RWPE2 (cell line): ENCODE data around the gene TECPR2.

ENCODE experiments used
- ATAC-seq: fragments of 200-7000 bp; cut with Tn5 transposase; 3 replicates; pipeline ENCODE4 v1.9.1; 2021; ENCODE audit warnings: low read depth
- DNase-seq: peaks from one replicate; pipeline ENCODE4 v3.0.0-alpha.2; 2020; ENCODE audit warnings: low spot score
- H3K27ac ChIP-seq: fragments of 450-650 bp; 2 replicates; pipeline ENCODE4 v1.5.1; 2017; ENCODE audit warnings: mild to moderate bottlenecking; ENCODE audit not compliant: poor library complexity, severe bottlenecking
- H3K27me3 ChIP-seq: fragments of 250-450 bp; sonication (Bioruptor Pico); 2 replicates; pipeline ENCODE4 v1.5.1; 2021; ENCODE audit warnings: mild to moderate bottlenecking, moderate library complexity; ENCODE audit not compliant: insufficient read depth, poor library complexity, severe bottlenecking
- H3K36me3 ChIP-seq: fragments of 250-450 bp; sonication (Bioruptor Pico); 2 replicates; pipeline ENCODE4 v1.5.1; 2020; ENCODE audit warnings: low read depth, mild to moderate bottlenecking, moderate library complexity
- H3K4me1 ChIP-seq: fragments of 250-450 bp; sonication (Bioruptor Pico); 2 replicates; pipeline ENCODE4 v1.5.1; 2021; ENCODE audit warnings: mild to moderate bottlenecking, moderate library complexity; ENCODE audit not compliant: insufficient read depth, poor library complexity, severe bottlenecking
- H3K4me3 ChIP-seq: fragments of 250-450 bp; sonication (Bioruptor Pico); 2 replicates; pipeline ENCODE4 v1.5.1; 2021; ENCODE audit warnings: mild to moderate bottlenecking, moderate library complexity; ENCODE audit not compliant: severe bottlenecking
- H3K9me3 ChIP-seq: fragments of 250-450 bp; sonication (Bioruptor Pico); 2 replicates; pipeline ENCODE4 v1.5.1; 2021; ENCODE audit warnings: mild to moderate bottlenecking, moderate library complexity; ENCODE audit not compliant: severe bottlenecking
- CTCF ChIP-seq: fragments of 450-650 bp; IDR thresholded peaks from one replicate; pipeline ENCODE4 v1.5.1; 2017; ENCODE audit warnings: mild to moderate bottlenecking, moderate library complexity; ENCODE audit not compliant: poor library complexity, severe bottlenecking

The TECPR2 gene

DNA sequence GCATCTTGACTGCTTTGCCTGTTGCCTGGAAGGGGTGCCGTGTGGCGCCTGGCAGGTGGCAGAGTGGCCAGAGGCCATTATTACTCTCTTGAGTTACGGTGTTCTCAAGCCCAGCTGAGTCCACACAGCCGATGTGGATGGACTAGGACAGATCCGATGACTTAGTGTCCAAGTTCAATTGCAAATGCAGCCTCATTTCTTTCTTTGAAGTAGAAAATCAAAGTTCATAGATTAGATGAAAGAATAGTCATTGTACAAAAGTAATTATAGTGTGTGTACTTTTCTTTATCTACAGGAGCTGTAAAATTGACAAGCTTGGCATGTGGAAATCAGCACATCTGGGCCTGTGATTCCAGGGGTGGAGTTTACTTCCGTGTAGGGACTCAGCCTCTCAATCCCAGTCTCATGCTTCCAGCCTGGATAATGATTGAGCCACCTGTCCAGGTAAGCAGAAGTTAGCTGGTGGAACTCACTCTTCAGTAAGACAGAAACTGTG, 102.2 kb downstream of the TECPR2 start:
- Histone ChIP-seq H3K9me3 (no peaks in the 10 kb centered on the region), H3K27ac (no peak overlapping the region), H3K4me1 (peaks cover 11% of the 10 kb centered on the region), H3K27me3 (no peaks in the 10 kb centered on the region), H3K36me3 (peaks cover 18% of the 10 kb centered on the region), H3K4me3 (no peak overlapping the region)
- DNase-seq (no peak), ATAC-seq (no peak)
- no peak for TF ChIP-seq CTCF

- Histone ChIP-seq H3K9me3 (no peaks in the 10 kb centered on the region), H3K4me1 (peaks cover 11% of the 10 kb centered on the region), H3K36me3 (peaks cover 21% of the 10 kb centered on the region), H3K27ac (no peak overlapping the region), H3K4me3 (no peak overlapping the region), H3K27me3 (no peaks in the 10 kb centered on the region)
- TF ChIP-seq CTCF: no peak
- ATAC-seq (no peak), DNase-seq (no peak)
Observed at GRCh38 chr14:102469261-102469660, 106.5 kb downstream of the TECPR2 start.

DNA sequence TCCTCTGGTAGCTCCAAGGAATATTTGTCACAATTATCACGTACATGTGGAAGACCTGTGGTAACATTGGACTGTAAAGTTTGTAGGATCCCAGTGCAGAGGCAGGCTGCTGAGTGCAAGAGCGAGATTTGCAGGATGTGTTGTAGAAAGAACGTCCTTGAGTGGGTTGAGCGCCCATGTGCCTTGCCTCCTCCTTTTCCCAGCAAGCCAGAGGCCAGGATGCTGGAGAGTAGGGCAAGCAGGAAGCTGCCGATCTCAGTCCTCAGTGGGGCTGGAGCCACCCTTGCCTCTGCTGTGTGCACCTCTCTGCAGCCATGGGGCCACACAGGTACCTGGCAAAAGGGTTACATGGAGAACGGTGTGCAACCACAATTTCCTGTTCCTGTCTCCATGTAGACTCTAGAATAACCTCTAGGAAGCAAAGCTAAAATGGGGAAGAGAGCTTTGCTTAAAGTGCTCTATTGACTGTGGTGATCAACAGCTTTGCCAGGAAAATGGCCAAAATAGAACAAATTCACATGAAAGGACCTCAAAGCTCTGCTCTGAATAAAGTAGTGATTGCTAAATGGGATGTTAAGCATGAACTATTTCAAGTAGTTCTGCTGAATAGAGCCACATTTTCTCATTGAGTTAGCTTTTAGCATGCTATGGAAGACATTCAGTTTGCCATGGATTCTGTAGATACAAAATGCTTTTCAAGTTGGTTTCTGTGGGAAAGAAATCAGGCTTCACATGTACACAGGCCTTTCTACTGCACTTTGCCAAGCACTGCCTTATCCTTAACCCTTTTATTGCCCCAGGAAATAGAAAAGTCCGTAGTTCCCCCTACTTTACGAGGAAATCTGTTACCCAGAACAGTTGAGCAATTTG, 109.4 kb downstream of the TECPR2 start:
- no peak for ATAC-seq
- DNase-seq: no peak
- H3K36me3 ChIP-seq: peaks cover 14% of the 10 kb centered on the region; the same call in 1 of the 2 replicates
- TF ChIP-seq CTCF: no peak
- no peak overlapping the region for H3K4me3 ChIP-seq
- peaks cover 11% of the 10 kb centered on the region for H3K4me1 ChIP-seq
- no peaks in the 10 kb centered on the region for H3K9me3 ChIP-seq
- H3K27ac ChIP-seq: no peak overlapping the region
- H3K27me3 ChIP-seq: no peaks in the 10 kb centered on the region

- peaks cover 11% of the 10 kb centered on the region for H3K4me1 ChIP-seq
- H3K4me3 ChIP-seq: no peak overlapping the region
- no peak for ATAC-seq
- no peak overlapping the region for H3K27ac ChIP-seq
- H3K9me3 ChIP-seq: no peaks in the 10 kb centered on the region
- peaks cover 14% of the 10 kb centered on the region; the same call in 1 of the 2 replicates for H3K36me3 ChIP-seq
- no peaks in the 10 kb centered on the region for H3K27me3 ChIP-seq
- no peak for TF ChIP-seq CTCF
- DNase-seq: no peak
Observed at GRCh38 chr14:102472791-102473150, 110.0 kb downstream of the TECPR2 start.

- Histone ChIP-seq H3K27me3 (no peaks in the 10 kb centered on the region), H3K9me3 (no peaks in the 10 kb centered on the region), H3K4me3 (no peak overlapping the region), H3K36me3 (peaks cover 9% of the 10 kb centered on the region; the same call in 1 of the 2 replicates), H3K4me1 (peaks cover 11% of the 10 kb centered on the region), H3K27ac (no peak overlapping the region)
- DNase-seq (no peak), ATAC-seq (no peak)
- no peak for TF ChIP-seq CTCF
Observed at GRCh38 chr14:102473559-102473958, 110.8 kb downstream of the TECPR2 start.
